NT2/D1 (cell line): ENCODE results near the gene HERPUD2.

Experiments
- SUZ12 ChIP-seq: IDR thresholded peaks from 2 replicates; pipeline ENCODE4 v1.6.1; 2011; ENCODE audit not compliant: insufficient read length, insufficient read depth; ENCODE audit errors: extremely low read depth
- YY1 ChIP-seq: IDR thresholded peaks from 2 replicates; pipeline ENCODE4 v1.6.1; 2011; ENCODE audit not compliant: insufficient read length, insufficient read depth
- ZNF274 ChIP-seq: IDR thresholded peaks from 2 replicates; pipeline ENCODE4 v1.6.1; 2011; ENCODE audit warnings: mild to moderate bottlenecking, low read depth, low read length

DNA sequence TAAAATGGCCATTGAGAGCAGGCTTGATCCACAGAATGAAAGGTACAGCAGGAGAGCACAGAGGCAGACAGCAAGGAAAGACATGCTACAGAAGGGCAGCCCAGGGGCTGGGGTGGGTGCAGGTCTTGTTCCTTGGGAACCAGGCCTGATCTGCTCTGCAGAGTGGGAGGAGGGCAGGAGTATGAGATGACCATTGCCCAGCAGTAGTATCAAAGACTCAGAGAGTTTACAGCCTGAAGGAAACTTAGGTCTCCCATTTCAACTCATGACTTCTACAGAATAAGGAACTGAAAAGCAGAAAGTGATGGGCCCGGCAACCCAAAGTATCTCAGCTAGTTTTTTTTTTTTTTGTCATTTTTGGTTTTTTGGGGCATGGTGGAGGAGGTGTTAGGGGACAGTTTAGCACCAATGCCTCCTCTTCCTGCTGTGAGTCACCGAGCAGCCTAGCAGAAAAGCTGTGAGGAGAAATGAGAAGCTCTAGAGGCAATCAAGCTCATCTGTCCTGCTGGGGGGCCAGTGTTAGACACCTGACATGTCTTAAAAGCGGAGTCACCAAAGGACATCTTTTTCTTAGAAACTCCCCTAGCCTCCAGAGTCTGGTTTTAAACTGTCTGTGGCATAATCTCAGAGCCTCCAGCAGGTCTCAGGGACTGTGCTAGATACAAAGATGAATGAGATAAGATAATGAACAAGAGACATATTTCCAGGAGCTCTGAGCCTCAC, 34.3 kb upstream of the HERPUD2 start:
- TF ChIP-seq ZNF274 (no peak), YY1 (no peak), SUZ12 (no peak)
